Non-pigmented ciliary epithelial cell (primary cell): Measurements from ENCODE around the gene CACNA2D1.

Experiments
- DNase-seq: peaks from one replicate; pipeline ENCODE4 v3.0.0-alpha.2; 2010; ENCODE audit warnings: low read depth

Gene CACNA2D1

DNA sequence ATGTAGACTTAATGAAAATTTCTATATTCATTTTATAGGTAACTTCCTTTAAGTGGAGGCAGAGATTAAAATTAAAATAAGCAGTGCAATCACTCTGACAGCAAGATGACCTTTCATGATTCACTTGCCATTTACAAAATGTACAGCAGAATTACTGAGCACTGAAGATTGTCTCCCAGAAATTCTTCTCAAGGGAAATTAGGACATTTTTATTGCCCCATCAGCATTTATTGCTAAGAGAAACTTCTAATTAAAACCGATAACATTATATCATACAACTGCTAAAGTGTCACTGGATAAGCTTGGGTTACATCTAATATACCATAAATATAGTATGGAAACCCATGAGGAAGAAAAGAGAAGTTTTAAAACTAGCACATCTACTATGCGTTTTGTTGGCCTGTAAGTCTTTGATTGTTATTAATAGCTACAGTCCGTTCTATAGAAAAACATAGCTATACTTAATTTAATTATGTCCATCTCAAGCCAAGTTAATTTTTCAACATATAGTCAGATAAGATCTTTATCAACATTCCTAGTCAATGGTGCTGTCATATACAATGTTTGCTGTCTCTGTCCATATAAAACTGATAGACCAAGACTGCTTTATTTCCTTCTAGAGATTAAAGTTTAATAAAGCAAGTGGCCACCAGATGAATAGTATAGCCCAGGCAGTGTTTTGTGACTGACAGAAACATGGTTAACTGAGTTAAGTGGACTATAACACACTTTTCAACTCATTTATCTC, 456.7 kb downstream of the CACNA2D1 start:
- DNase-seq = no peak

GRCh38 chr7:81983406-81983805, 460.2 kb downstream of the CACNA2D1 start:
- DNase-seq = no peak

- DNase-seq = no peak
These were observed 470.5 kb downstream of the CACNA2D1 start for GRCh38 chr7:81973117-81973516.

DNA sequence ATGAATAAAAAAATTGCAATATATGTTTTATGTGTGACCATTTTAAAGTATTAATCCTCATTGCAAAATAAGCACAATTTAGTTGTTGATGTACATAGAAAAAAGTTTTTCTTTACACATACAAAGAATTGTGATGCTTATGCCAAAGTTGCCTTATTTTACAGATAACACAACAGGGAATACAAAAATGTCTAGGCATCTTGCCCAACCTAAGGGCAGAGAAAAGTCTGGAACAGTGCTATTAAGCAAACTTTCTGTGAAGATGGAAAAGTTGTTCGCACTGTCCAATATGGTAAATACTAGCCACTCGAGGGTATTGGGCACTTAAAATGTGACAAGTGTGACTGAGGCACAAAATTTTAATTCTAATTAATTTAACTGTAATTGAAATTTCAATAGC, 483.6 kb downstream of the CACNA2D1 start:
- no peak for DNase-seq

DNA sequence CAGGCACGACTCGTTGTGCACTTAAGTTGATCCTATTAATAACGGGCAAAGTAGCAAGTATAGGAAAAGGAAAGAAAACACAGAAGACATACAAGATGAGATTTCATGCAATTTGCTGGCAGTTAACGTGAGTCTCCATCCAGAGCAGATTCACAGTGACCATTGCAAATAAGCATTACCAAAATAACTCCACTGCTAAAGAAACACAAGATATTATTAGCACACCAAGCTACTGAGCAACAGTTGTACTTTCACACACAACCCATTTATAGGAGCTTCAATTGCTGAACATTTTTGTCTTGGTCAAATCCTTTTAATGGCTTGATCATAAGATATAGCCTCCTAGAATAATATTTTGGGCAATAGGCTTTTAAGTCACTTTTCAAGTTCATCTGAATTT, 486.1 kb downstream of the CACNA2D1 start:
- DNase-seq = no peak

DNA sequence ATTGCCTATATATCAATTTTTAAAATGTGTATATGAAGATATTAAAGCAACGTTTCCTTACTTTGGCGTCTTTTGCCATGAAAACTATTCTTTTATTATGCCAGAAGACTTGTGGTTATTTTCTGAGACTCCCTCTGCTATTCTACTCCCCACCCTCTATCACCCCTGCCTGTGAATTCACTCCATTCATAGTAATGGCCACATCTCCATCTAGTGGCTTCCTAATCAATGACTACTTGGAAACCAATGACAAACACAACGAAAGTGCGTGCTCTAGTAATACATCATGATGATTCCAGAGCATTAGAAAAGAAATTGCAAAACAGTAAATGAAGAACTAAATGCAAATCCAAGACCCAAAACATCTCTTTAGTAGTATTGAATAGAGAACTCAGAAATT, 487.1 kb downstream of the CACNA2D1 start:
- DNase-seq = no peak

DNA sequence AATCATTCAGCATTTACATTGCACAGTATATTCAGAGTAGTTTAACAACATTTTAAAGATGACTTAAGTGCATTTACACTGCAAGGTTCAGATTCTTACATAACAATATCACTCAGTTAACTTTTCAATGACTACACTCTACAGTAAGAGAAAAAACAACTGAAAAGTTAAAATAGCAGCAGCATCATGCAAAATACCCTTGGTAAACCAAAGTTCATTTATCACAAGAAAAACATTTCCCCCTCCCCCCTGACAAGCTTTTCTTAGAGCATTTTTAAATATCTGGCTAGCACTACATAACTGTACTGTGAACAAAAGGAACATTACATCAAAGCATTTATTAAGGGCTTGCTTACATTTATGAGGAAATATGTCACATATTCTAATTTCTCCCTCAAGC, 494.3 kb downstream of the CACNA2D1 start:
- DNase-seq = no peak

DNA sequence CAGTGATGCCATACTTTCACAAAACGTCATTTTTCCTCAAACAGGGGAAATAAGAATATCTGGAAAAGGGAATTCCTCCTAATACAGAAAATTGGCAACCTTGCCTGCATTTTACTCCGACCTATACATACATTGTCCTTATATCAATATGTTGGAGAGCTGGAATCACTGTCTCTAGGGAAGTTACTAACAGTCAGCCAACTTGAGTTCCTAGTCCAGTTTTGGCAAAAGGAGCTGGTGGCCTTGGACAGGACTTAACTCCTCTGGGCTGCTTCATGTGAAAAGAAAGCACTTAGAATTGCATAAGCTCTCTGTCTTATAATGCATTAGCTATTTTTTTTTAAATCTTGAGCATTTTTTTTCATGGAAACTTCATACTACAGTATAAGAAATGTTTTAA, 499.5 kb downstream of the CACNA2D1 start:
- DNase-seq = no peak

DNA sequence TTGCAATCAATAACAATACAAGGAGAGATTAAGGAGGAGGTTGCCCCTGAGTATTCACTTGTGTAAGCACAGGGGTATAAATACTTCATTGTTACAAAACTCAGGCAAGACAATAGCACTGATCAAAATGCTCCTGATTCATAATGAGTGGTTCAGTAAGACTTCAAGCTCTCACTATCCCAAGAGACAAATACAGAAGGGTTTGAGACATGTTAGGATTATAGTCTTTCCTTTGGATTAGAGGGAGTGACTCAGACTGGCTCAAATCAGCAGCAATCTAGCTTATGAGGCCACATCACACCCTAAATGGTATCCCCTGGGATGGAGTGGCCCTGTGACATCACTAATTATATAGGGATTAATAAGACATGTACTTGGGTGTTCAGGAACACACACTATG, 506.5 kb downstream of the CACNA2D1 start:
- no peak for DNase-seq

DNA sequence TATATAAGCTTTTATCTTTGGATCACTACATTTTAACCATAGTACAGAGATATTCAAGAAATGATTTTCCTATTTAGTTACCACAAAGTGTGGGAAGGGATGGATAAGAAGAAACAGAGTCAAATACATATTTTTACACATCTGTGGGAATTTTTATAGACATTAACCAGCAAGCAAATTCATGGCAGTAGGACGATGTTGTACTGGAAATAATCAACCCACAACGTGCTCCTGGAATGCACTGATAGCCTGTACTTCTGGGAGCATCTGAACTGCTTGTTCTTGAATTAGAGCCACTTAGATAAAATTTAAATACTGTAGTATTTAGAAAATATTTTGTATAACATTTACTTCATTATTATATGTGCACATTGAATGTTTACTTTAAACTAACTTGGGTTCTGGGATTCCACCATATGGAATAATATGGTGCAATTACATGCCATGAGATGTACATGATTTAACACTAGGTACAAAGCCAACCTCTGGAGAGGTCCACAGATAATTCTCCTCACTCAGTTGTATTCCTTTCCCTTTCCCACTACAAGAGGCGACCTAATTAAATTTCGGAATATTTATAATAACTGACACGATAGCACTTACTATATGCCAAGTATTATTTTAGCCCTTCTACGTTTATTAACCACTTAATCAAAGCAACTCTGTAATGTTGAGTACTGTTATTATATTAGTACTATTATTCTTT, 508.8 kb downstream of the CACNA2D1 start:
- DNase-seq = no peak

- DNase-seq = no peak
These were observed 510.6 kb downstream of the CACNA2D1 start for GRCh38 chr7:81932936-81933335.

GRCh38 chr7:81929386-81929785, 514.2 kb downstream of the CACNA2D1 start:
- DNase-seq = no peak

DNA sequence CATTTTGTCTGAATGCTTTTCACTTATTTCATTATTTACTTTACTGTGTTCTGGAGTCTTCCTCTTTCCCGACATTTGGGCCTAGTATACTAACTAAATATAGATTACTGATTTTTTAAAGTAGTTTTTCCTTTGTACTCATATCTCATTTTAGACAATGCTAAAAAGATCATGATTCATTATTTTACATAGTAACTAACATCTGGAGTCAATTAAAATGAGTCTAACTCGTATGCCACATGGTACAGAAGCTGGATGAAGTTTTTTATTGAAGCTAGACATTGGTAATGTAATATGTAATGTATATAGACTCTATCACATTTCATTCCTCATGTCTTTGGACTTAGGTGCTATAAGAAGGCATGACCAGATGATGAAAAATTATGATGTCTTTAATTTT, 517.4 kb downstream of the CACNA2D1 start:
- no peak for DNase-seq

GRCh38 chr7:81925530-81925929, 518.0 kb downstream of the CACNA2D1 start:
- DNase-seq = no peak

GRCh38 chr7:81924494-81924893, 519.1 kb downstream of the CACNA2D1 start:
- no peak for DNase-seq

DNA sequence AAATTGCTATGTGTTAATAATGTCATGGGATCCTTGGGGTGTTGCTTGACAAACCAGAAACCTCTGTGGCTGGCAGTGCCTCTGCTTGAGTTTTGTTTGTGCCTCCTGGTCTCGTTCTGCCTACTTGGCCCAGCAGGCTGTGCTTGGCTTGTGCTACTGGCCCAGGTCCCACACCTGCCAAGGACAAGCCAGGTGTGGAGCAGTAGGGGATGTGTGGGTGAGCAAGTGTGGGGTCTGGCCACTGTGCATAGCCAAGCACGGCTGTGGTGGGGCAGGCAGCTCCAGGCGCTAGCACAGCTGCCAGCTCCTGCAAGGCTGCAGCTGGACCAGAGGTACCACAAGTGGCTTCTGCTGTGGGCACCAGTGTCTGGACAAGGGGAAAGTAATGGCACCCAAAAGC, 524.1 kb downstream of the CACNA2D1 start:
- DNase-seq = no peak

- DNase-seq = no peak
These were observed 535.4 kb downstream of the CACNA2D1 start for GRCh38 chr7:81908220-81908619.

GRCh38 chr7:81903115-81903514, 540.5 kb downstream of the CACNA2D1 start:
- DNase-seq = no peak

DNA sequence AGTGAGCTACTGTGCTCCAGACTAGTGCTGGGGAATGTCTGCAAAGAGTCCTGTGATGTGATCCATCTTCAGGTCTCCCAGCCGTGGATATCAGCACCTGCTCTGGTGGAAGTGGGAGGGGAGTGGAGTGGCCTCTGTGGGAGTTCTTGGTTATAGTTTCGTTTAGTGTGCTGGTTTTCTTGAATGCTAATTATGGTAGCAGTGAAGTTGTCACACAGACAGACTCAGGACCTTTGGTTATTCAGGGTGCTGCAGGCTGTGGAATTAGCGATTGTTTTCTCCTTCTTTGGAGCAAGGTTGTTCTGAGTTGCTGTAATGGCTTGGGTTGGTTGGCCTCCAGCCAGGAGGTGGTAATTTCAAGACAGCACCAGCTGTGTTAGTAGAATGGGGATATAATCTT, 541.0 kb downstream of the CACNA2D1 start:
- no peak for DNase-seq
